Hematopoietic multipotent progenitor cell treated with erythropoietin and hydrocortisone succinate and interleukin-3 and kit ligand, for 8 days (in vitro differentiated cells): ENCODE measurements around the gene PPFIA4.

Experiments
- DNase-seq: peaks from one replicate; pipeline ENCODE4 v3.0.0-alpha.2; 2015

Gene PPFIA4

GRCh38 chr1:203085528-203086406, 59.5 kb downstream of the PPFIA4 start, which contains the start of gene MYOG:
TSS of gene MYOG (minus strand) at chr1:203086012. CDS start at chr1:203085961, 51 bp downstream.
- DNase-seq: no peak

- no peak for DNase-seq
These were observed 60.9 kb downstream of the PPFIA4 start for GRCh38 chr1:203086992-203087763.

GRCh38 chr1:203088441-203088840, 62.1 kb downstream of the PPFIA4 start:
- DNase-seq: no peak

- no peak for DNase-seq
These were observed 62.8 kb downstream of the PPFIA4 start for GRCh38 chr1:203089001-203089650.

GRCh38 chr1:203089651-203090045, 63.4 kb downstream of the PPFIA4 start:
- DNase-seq: no peak

GRCh38 chr1:203090421-203091198, 64.3 kb downstream of the PPFIA4 start:
- DNase-seq: no peak

GRCh38 chr1:203091199-203091477, 64.8 kb downstream of the PPFIA4 start:
- DNase-seq: no peak

GRCh38 chr1:203091761-203092330, 65.6 kb downstream of the PPFIA4 start:
- DNase-seq: no peak

GRCh38 chr1:203093754-203094410, 67.6 kb downstream of the PPFIA4 start:
- no peak for DNase-seq

GRCh38 chr1:203095061-203095690, 68.9 kb downstream of the PPFIA4 start:
- DNase-seq: no peak

GRCh38 chr1:203096566-203096965, 70.3 kb downstream of the PPFIA4 start:
- DNase-seq: no peak

- no peak for DNase-seq
These were observed 70.7 kb downstream of the PPFIA4 start for GRCh38 chr1:203097001-203097400.

GRCh38 chr1:203098445-203098844, 72.2 kb downstream of the PPFIA4 start:
- no peak for DNase-seq

- no peak for DNase-seq
These were observed 72.7 kb downstream of the PPFIA4 start for GRCh38 chr1:203098914-203099520.

GRCh38 chr1:203099805-203100515, 73.7 kb downstream of the PPFIA4 start:
- no peak for DNase-seq

- DNase-seq: no peak
These were observed 74.2 kb downstream of the PPFIA4 start for GRCh38 chr1:203100516-203100869.

- DNase-seq: no peak
These were observed 75.7 kb downstream of the PPFIA4 start for GRCh38 chr1:203101813-203102634.

GRCh38 chr1:203103216-203103615, 76.9 kb downstream of the PPFIA4 start:
- DNase-seq: no peak

- DNase-seq: no peak
These were observed 77.7 kb downstream of the PPFIA4 start for GRCh38 chr1:203103829-203104495.
